M059J (cell line): Measurements from ENCODE around the gene NFATC2. TPM values are rescaled to one million over a fixed set of nuclear protein-coding genes. Genes with fewer than 3 reads are reported as not detected.

Source experiments
- total RNA-seq: library from RNA; depleted of rRNA; stranded (reverse); fragments of >200 nt; shearing (Covaris generic); gene quantifications from 2 replicates; pipeline ENCODE4 v1.2.3, GENCODE V29; 2014; rRNA removed

The NFATC2 gene
- total RNA-seq, 1 experiment from 2014 or later, result 0.25 TPM

Other genes with a start within 250 kb of the NFATC2 start
- gene ATP9A, start 225.7 kb upstream of the NFATC2 start, total RNA-seq, result 11.0 and 20.6 TPM in 2 replicates